D721Med (cell line): ENCODE measurements around the gene CDH16.
A peak's percentile ranks its signal among the peaks of the same experiment; 100 is the strongest.
"Not testable (repeated sequence)": the region's sequence is repeated elsewhere in the genome, so short reads cannot be mapped to it uniquely, and the experiment has no call there.

Source experiments
- DNase-seq: peaks from one replicate; pipeline ENCODE4 v3.0.0; 2011; ENCODE audit warnings: low spot score; ENCODE audit not compliant: insufficient read length
- FAIRE-seq: peaks from 2 replicates; lab custom pipeline; 2011; peaks lifted over from hg19 to GRCh38; lab: Jason Lieb, UNC
- TF ChIP-seq, protein P1 (sequence below): IDR thresholded peaks from 2 replicates; pipeline ENCODE4 v1.5.1; 2012; ENCODE audit warnings: mild to moderate bottlenecking, control low read depth; ENCODE audit not compliant: insufficient read depth; ENCODE audit errors: missing control alignments

Gene CDH16

DNA sequence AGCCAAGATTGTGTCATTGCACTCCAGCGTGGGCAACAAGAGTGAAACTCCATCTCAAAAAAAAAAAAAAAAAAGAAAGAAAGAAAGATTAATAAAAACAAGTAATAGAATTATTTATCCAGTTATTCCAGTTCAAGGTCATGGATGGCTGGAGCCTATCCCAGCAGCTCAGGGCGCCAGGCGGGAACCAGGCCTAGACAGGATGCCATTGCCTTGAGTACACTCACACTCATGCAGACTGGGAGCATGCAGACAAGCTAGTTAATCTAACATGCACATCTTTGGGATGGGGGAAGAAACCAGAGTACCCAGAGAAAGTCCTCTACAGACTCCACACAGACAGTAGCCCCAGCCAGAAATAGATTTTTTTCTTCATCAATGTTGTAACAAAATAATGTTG, 20.5 kb downstream of the CDH16 start:
- TF ChIP-seq, protein P1, sequence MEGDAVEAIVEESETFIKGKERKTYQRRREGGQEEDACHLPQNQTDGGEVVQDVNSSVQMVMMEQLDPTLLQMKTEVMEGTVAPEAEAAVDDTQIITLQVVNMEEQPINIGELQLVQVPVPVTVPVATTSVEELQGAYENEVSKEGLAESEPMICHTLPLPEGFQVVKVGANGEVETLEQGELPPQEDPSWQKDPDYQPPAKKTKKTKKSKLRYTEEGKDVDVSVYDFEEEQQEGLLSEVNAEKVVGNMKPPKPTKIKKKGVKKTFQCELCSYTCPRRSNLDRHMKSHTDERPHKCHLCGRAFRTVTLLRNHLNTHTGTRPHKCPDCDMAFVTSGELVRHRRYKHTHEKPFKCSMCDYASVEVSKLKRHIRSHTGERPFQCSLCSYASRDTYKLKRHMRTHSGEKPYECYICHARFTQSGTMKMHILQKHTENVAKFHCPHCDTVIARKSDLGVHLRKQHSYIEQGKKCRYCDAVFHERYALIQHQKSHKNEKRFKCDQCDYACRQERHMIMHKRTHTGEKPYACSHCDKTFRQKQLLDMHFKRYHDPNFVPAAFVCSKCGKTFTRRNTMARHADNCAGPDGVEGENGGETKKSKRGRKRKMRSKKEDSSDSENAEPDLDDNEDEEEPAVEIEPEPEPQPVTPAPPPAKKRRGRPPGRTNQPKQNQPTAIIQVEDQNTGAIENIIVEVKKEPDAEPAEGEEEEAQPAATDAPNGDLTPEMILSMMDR: no peak
- FAIRE-seq: no peak
- no peak for DNase-seq

DNA sequence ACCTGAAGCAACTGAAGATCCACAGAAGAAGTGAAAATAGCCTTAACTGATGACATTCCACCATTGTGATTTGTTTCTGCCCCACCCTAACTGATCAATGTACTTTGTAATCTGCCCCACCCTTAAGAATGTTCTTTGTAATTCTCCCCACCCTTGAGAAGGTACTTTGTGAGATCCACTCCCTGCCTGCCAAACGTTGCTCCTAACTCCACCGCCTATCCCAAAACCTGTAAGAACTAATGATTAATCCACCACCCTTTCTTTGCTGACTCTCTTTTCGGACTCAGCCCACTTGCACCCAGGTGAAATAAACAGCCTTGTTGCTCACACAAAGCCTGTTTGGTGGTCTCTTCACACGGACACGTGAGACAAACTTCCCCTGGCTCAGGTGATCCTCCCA, 22.0 kb downstream of the CDH16 start:
- DNase-seq, FAIRE-seq: not testable (repeated sequence)

DNA sequence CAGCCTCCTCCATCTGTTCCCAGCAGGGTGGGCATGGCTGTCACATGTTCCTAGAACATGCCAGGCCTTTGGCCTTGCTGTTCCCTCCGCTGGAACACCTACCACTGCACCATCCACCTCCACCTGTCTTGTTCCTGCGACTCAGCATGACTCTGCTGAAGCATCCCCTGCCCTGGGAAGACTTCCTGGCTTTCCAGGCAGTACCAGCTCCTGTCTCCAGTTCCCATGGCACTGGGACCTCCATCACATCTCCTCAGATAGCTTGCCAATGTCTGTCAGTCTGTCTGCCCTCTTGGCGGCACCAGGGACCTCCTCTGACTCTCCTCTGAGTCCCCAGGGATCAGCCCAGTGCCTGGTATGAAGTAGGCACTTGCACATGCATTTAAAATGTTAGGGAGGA, 22.7 kb downstream of the CDH16 start:
- no peak for DNase-seq
- FAIRE-seq: no peak
- TF ChIP-seq, protein P1: no peak

DNA sequence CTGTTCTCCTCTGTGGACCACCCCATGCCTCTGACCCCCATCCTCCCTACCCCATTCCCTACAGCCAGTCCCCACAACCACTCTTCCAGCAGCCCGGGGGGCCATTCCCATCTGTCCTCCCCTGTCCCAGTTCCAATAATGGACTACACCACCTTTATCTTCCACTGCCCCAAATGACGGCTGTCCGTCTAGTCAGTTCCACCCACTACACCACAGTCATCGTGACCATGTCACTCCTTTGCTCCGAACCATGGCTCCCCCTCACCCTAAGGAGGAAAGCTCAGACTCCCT, 23.1 kb downstream of the CDH16 start:
- TF ChIP-seq, protein P1: no peak
- DNase-seq (no peak), FAIRE-seq (no peak)

DNA sequence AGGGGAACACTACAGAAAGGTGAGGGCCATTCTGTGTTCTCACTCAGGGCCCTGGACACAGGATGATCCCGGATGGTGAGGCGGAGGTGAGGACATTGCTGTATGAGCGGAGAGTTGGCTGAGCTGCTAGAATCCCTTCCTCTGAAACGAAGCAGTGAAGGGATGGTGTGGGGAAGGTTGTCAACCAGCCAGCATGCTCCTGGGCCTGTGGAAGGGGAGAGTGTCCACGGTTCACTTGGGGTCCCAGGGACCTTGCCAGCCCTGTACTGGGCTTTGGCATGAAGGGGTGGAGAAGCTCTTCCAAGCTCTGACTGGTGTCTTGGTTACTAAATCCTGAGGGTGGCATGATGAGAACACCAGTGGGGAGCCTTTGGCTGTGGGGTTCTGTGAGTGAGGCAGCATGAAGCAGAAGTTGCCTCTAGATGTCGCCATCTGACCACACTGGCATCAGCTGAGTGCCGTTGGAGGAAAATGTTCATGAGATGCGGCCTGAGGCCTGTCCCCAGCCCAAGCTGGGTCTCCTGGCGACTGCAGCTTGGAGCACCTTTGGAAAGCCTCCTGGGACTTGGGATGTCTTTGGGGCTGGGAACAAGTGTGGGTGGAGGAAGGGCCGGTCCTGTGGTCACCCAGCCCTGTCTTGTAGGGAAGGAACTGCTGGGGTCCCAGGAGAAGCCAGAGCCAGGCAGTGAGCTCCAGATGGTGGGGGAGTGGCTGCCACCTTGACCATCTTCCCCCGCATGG, 23.6 kb downstream of the CDH16 start:
- TF ChIP-seq, protein P1: peak; percentile 97
- FAIRE-seq (no peak), DNase-seq (no peak)

DNA sequence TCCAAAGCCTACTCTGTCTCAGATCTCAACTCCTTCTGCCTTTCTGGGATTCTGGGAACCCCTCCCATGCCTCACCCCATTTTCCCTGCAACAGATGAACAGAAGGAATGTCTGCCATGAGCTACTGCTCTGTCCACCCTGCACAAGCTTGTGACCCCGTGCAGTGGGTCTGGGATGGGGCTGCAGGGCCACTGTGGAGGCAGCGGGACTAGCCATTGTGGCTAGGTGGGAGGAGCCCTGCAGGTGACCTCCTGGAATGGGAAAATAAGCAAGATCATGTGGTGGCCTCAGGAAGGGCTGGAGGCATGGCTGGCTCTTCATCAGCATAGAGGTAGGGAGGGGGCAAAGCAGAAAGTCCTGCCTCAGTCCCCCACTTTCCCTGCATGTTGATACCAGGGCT, 24.6 kb downstream of the CDH16 start:
- FAIRE-seq: no peak

DNA sequence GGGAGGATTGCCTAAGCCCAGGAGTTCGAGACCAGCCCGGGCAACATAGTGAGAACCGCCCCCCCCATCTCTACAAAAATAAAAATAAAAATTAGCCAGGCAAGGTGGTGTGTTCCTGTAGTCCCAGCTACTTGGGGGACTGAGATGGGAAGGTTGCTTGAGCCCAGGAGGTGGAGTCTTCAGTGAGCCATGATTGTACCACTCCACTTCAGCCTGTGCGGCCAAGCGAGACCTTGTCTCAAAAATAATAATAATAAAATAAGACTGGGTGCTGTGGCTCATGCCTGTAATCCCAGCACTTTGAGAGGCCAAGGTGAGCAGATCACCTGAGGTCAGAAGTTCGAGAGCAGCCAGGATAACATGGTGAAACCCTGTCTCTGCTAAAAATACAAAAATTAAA, 26.9 kb downstream of the CDH16 start:
- FAIRE-seq (no peak), DNase-seq (no peak)
- TF ChIP-seq, protein P1: no peak

More for the DNA sequence above, 24.6 kb downstream of the CDH16 start:
- DNase-seq: no peak
- TF ChIP-seq, protein P1: no peak
